ENCODE data around the gene CCDC188. TPM values are rescaled to one million over a fixed set of nuclear protein-coding genes. Genes with fewer than 3 reads are reported as not detected.
A peak's percentile ranks its signal among the peaks of the same experiment; 100 is the strongest.

Gene CCDC188
- total and polyA plus RNA-seq, 9 of the 15 experiments (the other 6 are each of a cell fraction or from before 2014, with no cell fraction given) = not detected

- peak; percentile 90 for TF ChIP-seq RREB1 (CRISPR knock-in tag; IDR thresholded peaks at IDR 0.05)
- 0 out of 2 replicates have a peak, but pooled peaks have one; percentile 58 for TF ChIP-seq ATF4 (CRISPR knock-in tag; IDR thresholded peaks at IDR 0.05)
- peak; percentile 94 for TF ChIP-seq SMC3 (conservative IDR thresholded peaks at IDR 0.05; ENCODE audit: insufficient read depth, low read depth, low read length)
- TF ChIP-seq HNRNPLL (IDR thresholded peaks at IDR 0.05; ENCODE audit: low read depth, low read length, poor library complexity, severe bottlenecking) = peak; percentile 13
- peak; percentile 45 for TF ChIP-seq SMAD4 (CRISPR knock-in tag; conservative IDR thresholded peaks at IDR 0.05)
- TF ChIP-seq, protein P1, sequence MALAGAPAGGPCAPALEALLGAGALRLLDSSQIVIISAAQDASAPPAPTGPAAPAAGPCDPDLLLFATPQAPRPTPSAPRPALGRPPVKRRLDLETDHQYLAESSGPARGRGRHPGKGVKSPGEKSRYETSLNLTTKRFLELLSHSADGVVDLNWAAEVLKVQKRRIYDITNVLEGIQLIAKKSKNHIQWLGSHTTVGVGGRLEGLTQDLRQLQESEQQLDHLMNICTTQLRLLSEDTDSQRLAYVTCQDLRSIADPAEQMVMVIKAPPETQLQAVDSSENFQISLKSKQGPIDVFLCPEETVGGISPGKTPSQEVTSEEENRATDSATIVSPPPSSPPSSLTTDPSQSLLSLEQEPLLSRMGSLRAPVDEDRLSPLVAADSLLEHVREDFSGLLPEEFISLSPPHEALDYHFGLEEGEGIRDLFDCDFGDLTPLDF (CRISPR knock-in tag; IDR thresholded peaks at IDR 0.05) = peak; percentile 45; the same call in 1 of the 2 replicates
- peak; percentile 91 for TF ChIP-seq CC2D1A (IDR thresholded peaks at IDR 0.05)
- TF ChIP-seq ZNF133 (CRISPR knock-in tag; IDR thresholded peaks at IDR 0.05) = 0 out of 2 replicates have a peak, but pooled peaks have one; percentile 75
- TF ChIP-seq, protein P2, sequence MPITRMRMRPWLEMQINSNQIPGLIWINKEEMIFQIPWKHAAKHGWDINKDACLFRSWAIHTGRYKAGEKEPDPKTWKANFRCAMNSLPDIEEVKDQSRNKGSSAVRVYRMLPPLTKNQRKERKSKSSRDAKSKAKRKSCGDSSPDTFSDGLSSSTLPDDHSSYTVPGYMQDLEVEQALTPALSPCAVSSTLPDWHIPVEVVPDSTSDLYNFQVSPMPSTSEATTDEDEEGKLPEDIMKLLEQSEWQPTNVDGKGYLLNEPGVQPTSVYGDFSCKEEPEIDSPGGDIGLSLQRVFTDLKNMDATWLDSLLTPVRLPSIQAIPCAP (CRISPR knock-in tag; IDR thresholded peaks at IDR 0.05; ENCODE audit: borderline replicate concordance) = no peak
- no peak for TF ChIP-seq ZNF174 (CRISPR knock-in tag; IDR thresholded peaks at IDR 0.05)
- TF ChIP-seq, protein P3, sequence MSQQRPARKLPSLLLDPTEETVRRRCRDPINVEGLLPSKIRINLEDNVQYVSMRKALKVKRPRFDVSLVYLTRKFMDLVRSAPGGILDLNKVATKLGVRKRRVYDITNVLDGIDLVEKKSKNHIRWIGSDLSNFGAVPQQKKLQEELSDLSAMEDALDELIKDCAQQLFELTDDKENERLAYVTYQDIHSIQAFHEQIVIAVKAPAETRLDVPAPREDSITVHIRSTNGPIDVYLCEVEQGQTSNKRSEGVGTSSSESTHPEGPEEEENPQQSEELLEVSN (IDR thresholded peaks at IDR 0.05; ENCODE audit: borderline replicate concordance in 1 of 2, extremely low read depth in 1 of 2, insufficient read depth in 1 of 2, insufficient read length in 1 of 2, low read depth in 1 of 2, low read length in 1 of 2, poor library complexity in 1 of 2, severe bottlenecking in 1 of 2) = peak in 1 of 2 experiments; percentile 18
- peak; percentile 61 for TF ChIP-seq HCFC1 (IDR thresholded peaks at IDR 0.05; ENCODE audit: low read depth, low read length)
- TF ChIP-seq CTCF (IDR thresholded peaks at IDR 0.05 in 2 of 3, conservative IDR thresholded peaks at IDR 0.05 in 1 of 3; ENCODE audit: insufficient read depth in 2 of 3, low read depth in 1 of 3, low read length in 3 of 3) = peak; percentile 97 to 100 (median 99)
Observed at GRCh38 chr22:20128902-20129746, 21.7 kb downstream of the CCDC188 start (continued).
